ENCODE measurements around the gene HDHD5.

Gene HDHD5

DNA sequence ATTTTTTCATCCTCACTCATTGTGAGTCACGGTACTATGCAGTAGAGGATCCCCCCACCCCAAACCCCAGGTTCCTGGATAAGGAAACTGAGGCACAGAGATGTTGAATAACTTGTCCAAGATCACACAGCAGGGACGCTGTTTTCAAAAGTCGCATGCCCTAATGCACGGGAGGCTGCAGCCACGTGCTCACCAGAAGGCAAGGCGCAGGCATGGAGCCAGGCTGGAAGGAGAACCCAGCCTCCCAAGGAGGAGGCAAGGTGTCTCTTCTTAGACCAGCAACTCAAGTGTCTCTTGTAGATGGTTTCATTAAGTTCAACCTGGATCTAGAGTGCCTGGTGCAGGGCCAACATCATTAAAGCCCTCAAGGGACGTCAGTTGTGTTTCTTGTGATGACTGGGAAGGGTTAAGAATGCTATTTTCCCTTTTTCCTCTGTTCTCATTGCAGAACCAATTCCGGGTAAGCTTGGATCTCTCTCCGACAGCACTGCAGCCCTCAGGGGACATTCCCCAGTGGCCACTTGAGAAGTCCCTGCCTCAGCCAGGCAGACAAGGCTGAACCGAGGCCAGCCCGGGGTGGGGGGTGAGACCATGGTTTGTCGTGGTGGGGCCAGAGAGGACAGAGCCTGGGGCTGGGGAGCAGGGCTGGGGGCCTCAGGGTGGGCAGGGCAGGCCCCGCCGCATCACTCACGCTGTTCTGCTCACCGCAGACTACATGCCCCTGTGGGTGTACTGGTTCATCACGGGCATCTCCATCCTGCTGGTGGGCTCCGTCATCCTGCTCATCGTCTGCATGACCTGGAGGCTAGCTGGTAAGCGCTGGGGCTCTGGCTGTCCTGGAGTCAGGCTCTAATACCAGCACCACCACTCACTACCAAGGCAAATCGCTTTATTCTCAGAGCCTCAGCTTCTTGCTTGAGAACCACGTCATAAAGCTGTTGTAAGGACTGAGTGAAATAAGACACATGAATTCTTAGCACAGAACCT, 53.6 kb downstream of the HDHD5 start:
- DNase-seq (ENCODE audit: low spot score) = no peak

DNA sequence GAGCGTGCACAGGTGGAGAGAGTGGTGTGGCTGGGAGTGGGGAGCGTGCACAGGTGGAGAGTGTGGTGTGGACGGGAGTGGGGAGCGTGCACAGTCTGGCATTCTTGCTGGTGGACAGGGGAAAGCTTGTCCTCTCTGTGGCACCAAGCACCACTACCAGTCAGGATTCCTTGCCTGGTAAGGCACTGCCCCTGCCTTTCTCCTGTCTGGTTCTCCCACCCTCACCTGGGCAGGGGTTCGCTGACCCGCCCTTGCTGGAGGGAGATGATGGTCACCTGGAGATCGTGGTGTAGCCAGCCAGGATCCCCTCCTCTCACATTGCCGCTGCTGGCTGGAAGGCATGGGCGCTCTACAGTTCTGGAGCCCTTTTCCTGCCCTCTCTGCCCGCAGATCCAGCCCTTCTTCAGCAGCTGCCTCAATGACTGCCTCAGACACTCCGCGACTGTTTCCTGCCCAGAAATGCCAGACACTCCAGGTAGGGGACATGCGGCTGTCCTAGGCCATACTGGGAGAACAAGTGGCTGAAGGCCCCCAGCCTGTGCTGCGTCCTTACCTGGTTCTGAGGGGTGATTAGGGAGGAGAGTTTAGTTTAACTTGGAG, 54.6 kb downstream of the HDHD5 start:
- no peak for DNase-seq (ENCODE audit: low spot score)

DNA sequence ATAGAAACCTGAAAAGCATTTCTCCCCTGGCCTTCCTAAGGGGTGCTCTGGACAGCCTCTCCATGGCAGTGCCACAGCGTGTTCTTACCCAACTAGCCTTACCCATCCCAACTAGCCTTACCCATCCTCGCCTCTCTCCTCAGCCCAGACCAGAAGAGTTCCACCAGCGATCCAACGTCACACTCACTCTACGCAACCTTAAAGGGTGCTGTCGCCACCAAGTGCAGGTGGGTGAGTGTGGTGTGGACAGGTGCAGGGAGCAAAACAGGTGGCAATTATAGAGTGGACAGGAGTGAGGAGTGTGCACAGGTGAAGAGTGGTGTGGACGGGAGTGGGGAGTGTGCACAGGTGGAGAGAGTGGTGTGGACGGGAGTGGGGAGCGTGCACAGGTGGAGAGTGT, 55.7 kb downstream of the HDHD5 start:
- no peak for DNase-seq (ENCODE audit: low spot score)

DNA sequence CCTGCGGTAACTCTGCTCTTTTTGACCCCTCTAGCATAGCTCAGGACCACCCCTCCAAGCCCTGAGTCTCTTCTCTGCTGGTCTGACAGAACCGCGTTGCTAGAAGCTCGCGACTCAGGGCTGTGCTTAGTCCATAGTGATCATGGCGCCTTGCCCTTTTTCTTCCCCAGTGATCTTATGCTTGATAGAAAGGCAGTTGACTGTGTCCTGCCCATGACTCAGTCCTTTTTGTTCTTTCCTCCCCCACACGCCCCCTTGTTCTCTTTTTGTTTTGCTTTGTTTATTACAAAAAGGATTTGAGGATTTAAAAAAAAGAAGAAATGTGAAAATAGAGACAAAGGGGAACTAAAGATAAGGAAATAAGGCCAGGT, 56.8 kb downstream of the HDHD5 start:
- DNase-seq (ENCODE audit: low spot score) = no peak

DNA sequence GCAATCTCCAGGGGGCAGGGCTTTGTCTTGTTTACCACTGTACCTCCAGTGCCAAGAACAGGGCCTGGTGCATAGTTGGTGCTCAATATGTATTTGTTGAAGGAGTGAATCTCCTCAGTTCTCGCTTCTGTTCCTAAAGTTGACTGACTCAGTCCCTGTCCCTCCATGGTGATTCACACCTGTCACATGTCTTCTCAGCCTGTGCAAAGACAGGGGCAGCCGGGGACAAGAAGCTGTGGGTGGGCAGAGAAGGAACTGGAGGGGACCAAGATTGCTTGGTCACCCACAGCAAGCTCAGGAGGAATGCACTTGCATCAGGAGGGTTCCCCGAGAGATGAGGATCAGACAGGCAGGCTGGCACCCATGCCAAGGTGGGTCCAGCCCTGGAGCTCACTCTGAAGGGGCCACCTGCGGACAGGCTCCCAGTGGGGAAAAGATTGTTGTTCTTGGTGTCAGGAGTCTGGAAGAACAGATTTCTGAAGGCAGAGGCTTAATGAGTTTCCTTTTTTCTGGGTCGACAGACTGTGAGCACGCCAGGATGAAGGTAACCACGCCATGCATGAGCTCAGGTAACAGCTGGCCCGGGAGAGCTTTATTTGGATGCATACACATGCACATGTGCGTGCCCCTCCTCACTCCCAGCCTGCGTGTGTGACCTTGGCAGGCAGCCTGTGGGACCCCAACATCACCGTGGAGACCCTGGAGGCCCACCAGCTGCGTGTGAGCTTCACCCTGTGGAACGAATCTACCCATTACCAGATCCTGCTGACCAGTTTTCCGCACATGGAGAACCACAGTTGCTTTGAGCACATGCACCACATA, 57.4 kb downstream of the HDHD5 start:
- DNase-seq (ENCODE audit: low spot score) = no peak

DNA sequence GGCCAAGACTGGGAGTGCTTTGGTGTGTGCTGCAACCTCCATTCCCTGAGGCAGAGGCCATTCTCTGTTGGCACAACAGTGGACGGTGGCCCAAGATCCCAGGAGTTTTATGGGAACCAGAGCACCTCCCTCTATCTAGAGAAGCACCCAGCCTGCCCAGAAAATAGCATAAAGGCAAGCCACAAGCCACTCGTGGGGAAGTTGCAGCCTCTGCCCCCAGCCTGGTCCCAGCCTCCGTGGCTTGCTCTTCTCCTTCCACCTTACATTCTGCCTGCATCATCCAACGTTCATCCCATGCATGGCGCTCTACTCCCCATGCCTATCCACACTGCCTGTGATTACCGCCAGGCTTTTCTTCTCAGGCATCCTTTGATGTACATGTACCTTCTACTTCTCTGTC, 58.5 kb downstream of the HDHD5 start:
- no peak for DNase-seq (ENCODE audit: low spot score)

DNA sequence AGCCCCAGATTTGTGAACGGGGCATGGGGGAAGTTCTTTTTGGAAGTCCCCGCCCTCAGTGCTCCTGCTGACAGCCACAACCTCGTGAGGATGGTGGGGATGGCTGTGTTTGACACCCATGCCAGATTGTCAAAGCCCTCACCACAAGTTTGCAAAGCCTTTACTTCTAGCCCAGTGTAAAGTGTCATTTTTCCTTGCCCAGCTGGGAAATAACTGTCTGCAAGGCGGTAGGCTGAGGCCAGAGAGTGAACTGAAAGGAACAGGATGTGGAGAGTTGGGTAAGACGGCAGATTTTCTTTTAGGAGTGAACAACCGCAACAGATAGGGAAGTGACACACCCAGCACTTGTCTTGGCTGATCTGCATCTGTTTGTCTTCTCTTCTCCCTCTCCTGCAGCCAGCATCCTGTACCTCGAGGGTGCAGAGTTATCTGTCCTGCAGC, 60.7 kb downstream of the HDHD5 start:
- DNase-seq (ENCODE audit: low spot score) = no peak

DNA sequence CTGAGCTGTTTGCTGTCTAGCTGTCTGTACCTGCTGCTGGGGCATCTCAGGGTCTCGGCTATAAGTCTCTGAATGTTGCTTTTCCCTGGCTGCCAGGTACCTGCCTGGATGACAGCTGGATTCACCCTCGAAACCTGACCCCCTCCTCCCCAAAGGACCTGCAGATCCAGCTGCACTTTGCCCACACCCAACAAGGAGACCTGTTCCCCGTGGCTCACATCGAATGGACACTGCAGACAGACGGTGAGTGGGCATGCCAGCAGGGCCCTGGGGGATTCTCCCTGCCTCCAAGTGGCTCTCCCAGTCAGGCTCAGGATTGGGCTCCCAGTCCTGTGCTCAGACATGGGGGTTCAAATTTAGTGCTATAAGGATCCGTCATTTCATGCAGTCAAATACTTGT, 61.4 kb downstream of the HDHD5 start:
- DNase-seq (ENCODE audit: low spot score) = no peak

DNA sequence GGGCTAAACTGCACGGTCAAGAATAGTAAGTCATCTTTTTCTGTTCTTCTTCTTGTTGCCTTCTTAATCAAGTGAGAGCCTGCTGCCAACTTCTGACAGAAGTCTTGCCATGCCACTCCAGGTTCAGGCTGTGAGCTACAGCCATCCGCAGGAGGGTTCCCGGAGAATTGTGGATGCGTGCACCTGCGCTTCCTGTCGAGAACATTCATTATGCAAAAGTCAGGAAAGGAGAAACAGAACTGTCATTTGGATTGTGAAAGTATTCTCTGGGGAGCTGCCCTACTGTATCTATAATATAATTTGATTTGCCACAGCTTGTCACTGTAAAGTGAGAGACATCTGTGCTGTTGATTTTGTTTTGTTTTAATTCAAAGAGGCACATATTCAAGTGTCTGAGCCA, 62.0 kb downstream of the HDHD5 start:
- DNase-seq (ENCODE audit: low spot score) = no peak

DNA sequence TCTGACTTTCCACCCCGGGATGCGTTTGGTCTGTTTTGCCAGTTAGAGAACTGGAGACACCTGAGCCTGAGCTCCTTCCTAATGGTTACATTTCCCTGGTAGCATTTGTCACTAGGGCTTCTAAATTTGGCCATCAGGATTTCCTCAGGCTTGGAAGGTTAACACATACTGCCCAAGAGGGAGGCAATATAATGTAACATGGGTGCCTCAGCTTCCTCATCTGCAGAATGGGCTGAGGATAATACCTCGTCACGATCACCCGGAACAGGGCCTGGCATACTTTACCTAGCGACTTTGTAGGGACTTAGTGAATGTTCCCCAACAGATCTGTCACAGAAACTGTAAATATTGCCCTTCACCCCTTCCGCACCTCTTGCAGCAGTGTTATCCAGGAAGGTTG, 63.0 kb downstream of the HDHD5 start:
- no peak for DNase-seq (ENCODE audit: low spot score)

DNA sequence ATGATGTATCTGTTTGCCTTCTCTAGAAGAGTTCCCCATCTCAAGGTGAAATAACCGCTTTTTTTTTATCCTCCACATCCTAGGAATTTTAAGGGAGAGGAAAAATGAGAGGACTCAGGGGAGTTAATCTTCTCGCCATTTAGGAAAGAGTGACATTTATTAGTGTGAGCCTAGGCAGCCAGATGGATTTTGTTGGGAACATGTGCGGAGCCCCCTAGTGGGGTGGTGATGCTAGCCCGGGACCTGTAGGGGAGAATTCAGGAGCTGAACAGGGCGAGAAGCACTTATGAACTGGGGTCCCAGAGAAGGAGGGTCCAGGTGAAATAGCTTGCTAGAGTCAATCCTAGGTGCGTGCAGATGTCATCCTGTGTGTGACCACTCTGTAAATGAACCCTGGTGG, 63.5 kb downstream of the HDHD5 start:
- no peak for DNase-seq (ENCODE audit: low spot score)

DNA sequence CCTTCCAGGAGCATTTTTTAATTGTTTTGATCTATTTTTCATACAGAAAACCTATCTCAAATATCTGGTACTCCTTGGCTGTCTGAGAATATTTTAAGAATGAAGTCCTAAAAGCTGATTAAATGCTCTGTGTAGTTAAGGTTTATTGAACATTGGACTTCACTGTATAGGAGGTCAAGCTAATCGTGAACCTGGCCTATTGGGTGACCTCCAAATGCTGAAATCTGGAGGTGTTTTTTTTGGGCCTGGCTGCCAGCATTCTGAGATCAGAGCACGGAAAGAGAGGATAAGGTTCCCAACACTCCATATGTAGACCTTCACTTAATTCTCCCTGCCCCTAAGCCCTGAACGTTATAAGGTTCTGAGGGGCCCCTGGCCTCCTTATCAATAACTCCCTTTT, 66.0 kb downstream of the HDHD5 start:
- DNase-seq (ENCODE audit: low spot score) = no peak

DNA sequence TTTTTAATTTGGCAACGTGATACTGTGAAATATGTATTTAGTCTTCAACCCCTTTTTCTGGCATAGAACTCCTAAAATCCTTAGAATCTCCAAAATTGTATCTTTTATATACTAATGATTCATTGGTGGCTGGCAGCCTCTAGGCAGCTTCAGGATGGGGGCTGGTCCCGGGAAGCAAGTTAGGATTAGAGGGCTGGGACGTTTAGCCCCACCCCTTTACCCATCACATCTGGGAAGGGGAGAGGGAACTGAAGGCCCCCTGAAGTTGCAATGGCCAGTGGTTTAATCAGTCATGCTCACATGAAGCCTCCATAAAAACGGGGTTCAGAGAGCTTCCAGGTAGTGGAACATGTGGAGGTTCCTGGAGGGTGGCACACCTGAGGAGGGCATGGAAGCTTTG, 67.2 kb downstream of the HDHD5 start:
- no peak for DNase-seq (ENCODE audit: low spot score)

DNA sequence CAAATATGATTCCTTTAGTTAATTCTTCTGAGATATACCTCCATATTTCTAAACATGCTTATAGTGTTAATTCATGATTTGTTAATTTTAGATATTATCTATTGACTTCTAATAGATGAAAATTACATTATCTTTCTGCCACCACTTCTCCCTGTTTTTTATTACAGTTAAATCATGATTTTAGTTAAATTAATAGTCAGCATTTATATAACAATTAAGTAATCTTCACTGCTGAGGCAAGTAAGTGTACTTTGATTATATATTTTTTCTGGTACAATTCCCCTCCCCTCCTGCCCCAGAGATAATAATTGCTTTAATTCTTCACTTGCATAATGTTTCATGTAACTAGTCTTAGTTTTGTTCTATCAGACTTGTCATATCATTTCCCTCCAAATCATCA, 68.5 kb downstream of the HDHD5 start:
- DNase-seq (ENCODE audit: low spot score) = no peak

Measured in kidney capillary endothelial cell (primary cell).